HG03045 (cell line): ENCODE measurements around the gene CBY1.
A peak's percentile ranks its signal among the peaks of the same experiment; 100 is the strongest.
"Not testable (repeated sequence)": the region's sequence is repeated elsewhere in the genome, so short reads cannot be mapped to it uniquely, and the experiment has no call there.

Experiments used
- ATAC-seq: cut with Tn5 transposase; IDR thresholded peaks from one replicate; pipeline ENCODE4 v1.9.1; 2021; ENCODE audit warnings: mild to moderate bottlenecking, moderate library complexity; ENCODE audit not compliant: unreplicated experiment

CBY1 gene

DNA sequence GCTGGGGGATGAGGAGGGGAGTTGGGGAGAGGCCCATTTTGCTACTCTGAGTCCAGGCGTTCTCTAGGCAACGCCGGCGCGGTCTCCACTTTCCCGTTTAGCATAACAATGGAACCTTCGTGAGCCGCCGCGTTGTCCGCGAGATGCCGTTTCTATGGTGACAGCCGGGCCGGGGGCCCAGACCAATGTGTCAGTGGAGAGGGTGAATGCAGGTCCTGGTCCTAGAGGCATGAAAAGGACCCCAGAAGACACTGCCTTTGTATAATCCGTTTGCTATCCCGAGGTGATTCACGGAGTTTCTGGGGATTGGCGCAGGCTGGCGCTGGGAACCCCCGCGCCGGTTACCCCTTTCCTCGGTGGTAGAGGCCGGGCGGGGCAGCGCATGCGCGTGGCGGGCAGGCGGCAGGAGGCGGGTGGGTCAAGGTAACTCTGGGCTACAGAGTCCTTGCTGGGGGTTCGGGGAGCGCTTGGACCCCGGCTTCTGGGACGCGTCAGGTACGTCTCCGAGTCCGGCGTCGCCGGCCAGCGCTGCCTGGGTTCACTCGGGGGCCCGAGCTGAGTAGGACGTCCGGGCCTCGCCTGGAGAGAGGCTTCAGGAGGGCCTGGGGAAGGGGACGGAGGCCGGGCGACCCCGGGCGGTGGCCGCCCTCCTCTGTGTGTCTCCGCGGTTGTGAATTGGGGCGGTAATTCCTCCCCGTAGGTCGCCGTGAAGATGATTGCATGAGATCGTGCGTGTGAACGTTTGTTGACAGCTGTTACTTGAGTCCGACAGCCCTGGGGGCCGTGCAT, at the start of gene CBY1, which contains the start of gene FAM227A:
Gene CBY1, plus strand, starts transcription at position 383 of the 789 bp plus-strand sequence. CDS start 11,417 bp downstream, outside the sequence.
Gene FAM227A, minus strand, starts transcription at position 137 of the 789 bp plus-strand sequence. CDS start 6,224 bp downstream, outside the sequence.
- ATAC-seq = peak; percentile 71

DNA sequence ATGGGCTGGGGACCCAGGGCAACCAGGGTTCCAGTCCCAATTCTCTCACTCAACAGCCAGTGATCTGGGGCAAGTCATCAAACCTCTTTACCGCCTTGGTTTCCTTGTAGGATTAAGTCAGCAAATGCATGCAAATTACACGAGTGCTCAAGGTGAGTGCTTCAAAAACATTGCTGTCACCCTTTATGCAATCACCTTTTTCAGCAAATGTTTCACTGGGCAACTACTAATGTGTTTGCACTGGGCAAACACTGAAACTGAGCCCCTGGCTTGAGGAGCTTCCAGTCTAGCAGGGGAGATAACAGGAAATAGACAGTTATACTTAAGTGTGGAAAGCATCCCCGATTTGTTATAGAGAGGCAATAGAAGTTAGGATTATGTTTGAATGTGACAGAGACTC, 48.8 kb upstream of the CBY1 start:
- no peak for ATAC-seq

DNA sequence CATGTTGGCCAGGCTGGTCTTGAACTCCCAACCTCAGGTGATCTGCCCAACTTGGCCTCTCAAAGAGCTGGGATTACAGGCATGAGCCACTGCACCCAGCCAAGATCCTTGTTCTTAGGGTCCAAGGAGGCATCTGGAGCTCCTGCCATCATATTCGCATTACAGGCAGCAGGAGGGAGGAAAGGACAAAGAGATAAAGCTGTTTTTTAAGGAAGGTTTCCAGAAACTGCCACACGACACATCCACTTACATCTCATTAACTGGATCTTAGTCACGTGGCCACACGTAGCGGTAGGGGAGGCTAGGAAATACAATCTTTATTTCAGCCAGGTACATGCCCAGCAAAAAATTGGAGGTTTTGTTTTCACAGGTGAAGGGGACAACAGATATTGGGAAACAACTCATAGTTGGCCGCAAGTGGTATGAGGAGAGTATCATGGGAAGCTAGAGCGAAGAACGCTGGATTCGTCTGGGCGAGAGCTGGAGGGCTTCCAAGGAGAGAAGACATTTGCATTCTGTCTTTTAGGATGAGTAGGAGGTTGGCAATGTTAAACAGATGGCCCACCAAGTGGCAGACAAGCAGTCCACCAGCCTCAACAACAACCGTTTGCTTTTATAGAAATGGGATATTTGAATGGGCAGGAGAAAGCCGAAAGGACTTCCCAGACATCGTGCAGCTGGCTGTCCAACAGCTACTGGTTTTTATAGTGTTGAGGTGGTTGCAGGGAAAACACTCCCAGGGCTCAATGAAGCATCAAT, 47.3 kb upstream of the CBY1 start:
- no peak for ATAC-seq

DNA sequence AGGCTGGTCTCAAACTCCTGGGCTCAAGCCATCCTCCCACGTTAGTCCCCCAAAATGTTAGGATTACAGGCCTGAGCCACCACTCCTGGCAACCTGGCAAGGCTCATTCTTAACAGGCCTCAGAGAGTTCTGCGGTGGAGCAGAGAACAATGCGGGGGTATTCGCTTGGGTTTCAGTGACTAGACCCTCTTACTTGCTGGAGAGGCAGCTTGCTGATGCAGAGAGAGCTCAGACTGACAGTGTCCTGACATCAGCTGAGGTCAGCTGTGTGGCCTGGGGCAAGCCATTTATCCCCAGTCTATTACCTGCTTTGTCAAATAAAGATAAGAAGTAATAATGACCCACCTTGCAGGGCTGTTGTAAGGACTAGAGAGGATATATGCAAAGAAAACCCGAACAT, 46.2 kb upstream of the CBY1 start:
- ATAC-seq = no peak

DNA sequence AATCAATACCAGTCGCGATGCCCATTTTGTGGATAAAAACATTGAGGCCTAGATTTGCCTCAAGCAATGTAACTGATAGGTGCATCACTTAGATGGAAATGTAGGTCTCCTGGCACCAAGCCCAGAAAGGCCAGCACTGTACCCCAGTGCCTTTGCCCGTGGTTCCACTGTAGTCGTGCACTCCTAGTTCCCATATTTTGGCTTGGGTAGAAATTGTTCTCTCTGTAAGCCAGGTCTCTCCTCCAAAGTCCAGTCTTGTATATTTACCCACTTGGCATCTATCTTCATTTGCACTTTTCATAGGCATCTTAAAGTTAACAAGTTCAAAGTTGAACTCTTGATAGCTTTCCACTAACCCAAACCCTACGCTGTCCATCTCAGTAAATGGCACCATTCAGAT, 44.9 kb upstream of the CBY1 start:
- ATAC-seq = no peak

DNA sequence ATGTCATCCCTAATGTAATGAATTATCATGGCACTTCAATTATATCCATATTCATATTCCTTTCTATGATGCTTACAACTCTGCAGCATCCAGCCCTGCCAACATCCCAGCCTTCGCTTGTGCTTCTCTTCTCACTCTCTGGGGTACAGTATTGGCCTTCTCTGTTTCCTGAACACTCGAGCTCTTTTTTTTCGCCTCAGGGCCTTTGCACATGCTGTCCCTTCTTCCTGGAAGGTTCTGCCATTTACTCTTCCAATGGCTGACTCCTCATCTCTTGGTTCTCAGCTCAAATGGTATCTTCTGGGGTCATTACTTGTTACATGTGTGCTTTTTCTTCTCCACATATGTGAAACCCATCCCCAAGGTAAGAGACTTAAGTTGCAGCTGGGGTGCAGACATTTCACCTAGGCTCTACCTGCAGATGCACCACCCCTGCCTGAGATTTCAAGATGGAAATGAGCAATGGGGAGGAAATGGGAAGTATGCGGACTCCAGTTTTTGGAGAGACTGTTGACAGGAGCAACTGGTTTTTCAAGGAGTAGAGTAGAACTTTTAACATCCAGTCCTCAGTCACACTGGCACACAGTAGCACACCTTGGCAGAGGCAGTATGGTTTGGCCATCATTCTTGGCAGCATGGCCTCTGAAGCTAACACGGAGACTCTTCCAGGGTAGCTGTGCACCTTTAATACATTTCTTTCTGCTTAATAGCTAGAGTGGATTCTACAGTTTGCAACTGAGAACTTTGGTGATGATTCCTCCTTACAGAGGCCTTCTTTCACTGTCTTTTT, 44.0 kb upstream of the CBY1 start:
- no peak for ATAC-seq

DNA sequence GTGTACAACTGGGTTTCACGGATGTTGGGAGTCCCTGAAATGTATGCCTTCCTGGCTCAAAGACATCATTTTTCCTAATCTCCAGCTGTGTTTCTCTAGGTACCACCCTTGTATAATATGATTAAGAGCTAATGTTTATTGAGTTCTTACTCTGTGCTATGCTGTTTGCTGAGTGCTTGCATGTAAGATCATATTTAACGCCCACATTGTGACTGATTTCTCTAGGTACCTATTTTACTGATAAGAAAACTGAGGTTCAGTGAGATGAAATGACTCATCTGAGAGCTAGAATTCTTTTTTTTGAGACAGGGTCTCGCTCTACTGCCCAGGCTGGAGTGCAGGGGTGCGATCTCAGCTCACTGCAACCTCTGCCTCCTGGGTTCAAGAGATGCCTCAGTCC, 42.9 kb upstream of the CBY1 start:
- ATAC-seq = no peak

DNA sequence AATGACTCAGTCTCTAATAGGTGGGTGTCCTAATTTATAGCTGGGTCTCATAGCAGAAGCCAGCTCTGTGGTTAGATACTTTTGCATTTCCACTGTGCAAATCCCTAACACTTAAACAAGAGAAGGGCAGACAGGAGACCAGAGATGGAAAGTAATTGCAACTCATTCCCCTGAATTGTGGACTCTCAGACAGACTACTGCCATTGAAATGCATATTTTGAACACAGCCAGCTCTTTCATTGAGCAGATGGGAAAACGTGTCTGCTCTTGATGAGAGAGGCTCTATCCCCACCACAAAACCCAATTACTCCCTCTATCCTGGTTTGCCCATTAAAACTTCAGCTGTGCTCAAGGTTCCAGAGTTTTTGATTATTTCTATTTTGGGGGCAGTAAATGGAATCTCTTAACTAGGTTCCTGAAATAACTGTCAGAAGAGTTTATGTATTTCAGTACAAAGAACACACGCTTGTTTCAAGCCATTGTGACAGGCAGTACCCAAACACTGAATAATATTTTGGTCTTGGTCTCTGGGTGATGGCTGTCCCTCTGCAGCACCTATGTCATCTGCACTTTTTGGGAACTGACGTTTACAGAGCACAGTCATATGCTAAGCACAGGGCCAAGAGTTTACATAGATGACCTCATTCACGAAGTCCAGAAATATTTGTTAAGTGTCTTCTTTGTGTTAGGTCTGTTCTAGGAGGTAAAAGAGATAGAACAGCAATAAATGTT, 41.9 kb upstream of the CBY1 start:
- ATAC-seq = no peak

DNA sequence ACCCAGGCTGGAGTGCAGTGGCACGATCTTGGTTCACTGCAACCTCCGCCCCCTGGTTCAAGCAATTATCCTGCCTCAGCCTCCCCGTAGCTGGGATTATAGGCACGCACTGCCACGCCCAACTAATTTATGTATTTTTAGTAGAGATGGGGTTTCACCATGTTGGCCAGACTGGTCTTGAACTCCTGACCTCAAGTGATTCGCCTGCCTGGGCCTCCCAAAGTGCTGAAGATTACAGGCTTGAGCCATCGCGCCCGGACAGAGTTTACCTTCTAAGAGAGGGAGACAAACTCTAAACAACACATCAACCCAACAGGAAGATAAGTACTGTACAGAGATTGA, 41.4 kb upstream of the CBY1 start:
- not testable (repeated sequence) for ATAC-seq

DNA sequence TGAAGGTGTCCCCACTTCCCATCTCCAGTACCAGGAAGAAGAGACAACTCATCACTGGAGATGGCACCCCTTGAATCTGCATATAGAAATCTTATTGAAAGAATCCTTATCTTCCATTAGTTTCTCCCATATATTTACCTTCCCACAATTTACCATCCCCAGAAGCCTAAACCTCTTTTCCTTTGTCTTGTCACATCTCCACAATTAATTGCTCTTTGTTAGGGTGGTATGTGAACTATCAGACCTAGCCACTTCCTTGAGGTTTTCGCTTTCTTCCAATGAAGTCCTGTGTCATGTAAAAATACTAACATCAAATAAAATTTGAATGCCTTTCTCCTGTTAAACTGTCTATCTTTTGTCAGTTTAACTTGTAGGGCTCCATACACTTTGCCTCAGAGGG, 38.2 kb upstream of the CBY1 start:
- no peak for ATAC-seq

DNA sequence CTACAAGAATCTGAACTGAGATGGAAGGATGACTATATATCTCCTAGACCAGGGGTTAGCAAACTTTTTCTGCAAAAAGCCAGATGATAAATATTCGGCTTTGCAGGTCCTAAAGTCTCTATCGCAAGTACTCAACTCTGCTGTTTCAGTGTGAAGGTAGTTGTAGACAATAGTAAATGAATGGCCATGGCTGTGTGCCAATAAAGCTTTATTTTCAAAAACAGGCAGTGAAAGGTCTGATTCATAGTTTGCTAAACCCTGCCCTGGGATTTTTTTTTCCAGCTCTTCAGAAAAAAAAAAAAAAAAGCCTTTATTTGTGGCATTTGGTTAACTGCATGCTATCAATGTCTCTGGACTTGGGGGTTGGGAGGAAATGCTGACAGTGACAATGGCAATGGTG, 37.8 kb upstream of the CBY1 start:
- no peak for ATAC-seq

DNA sequence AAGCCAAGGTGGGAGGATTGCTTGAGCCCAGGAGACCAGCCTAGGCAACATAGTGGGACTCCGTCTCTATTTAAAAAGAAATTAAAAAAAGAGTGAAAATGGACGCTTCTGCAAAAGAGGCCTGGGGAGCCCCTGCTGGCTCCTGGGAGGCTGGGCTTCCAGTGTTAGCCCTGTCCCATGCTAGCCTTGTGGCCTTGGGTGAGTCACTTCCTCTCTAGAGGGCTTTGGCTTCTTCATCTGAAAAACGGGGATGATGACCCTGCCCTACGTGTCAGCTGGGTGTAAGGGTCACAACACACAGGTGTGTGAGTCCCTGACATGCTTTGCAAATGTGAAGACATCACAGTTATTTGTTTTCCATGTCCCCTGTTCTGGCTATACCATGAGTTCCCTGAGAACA, 33.1 kb upstream of the CBY1 start:
- ATAC-seq = no peak

DNA sequence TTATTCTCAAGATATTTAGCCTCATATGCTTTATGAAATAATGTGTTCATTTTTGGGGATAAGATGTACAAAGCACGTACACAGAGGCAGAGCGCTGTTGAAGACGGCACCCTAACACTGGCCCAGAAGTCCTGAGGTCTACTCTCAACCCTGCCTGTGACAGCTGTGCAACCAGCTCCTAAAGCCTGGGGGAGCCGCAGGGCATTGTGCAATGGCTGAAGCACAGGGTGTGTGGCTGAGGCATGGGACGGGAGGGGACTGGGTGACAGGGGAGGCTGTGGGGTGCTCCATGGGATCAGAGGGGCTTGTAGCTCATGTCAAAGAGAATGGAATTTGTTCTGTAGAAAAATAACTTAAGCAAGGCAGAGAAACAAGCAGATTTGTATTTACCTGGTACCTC, 28.0 kb upstream of the CBY1 start:
- ATAC-seq = no peak

DNA sequence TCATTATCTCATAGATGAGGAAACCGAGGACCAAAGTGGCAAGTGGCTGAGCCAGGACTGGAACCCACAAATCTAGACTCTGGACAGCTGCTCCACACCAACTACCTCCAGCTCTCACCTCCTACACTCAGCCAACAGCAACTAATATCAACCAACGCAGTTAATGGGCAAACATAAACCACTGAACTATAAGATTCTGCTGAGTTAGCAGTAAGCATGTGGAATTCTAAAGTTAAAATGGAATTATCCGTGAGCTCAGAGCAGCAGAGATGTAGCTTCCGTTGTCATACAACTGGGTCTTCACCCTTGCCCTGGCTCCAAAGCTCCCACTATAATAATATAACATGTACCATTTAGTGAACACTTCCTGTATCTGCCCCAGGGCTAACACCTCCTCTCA, 27.3 kb upstream of the CBY1 start:
- no peak for ATAC-seq

DNA sequence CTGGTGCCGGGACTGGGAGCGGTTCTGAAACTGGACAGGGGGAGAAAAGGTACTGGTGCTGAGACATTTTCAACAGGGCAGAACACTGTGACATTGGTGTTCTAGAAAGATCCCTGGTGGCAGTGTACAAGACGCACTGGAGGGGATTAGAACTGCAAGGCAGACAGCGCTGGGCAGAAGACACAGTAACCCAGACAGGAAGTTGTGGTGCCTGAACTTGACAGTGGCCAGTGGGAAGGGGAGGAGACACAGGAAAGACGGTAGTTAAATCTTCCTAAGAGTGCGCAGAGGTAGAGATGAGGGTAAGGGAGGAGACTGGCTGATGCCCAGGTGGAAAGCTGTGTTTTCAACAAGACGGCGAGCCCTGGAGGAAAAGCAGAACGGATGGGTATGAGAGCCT, 24.7 kb upstream of the CBY1 start:
- no peak for ATAC-seq

DNA sequence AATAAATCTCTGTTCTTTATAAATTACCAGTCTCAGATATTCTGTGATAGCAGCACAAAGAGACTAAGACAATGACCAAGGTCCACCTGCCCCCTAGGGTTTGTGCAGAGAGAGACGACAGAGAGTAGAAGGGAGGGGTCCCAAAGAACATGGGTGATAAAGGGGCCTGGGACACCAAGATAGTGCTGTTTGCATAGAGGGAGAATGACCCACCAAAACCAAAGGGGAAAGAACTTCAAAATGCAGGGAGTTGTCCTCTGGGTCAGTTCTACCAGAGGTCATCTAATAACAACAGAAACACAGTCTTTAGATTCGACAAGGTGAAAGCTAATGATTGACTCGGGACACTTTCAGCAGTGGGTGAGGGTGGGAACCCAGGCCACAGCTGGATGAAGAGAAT, 23.9 kb upstream of the CBY1 start:
- no peak for ATAC-seq

DNA sequence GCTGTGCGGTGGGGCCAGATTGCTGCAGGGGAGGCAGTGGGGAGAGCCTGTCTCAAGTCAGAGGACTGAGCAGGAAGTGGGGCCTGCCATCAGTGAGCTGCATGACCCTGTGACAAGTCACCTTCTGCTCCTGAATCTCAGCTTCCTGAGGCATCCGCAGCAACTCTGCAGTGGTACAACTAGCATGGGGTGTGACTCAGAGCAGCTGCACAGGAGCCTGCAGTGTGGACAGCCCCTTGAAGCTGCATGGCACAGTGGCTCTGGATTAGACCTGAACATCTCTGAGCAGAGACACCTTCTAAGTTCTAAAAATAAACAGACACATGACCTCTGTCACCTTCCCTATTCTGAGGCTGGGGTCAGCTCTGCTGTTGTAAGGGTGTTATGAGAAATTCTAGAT, 18.2 kb upstream of the CBY1 start:
- ATAC-seq = no peak

DNA sequence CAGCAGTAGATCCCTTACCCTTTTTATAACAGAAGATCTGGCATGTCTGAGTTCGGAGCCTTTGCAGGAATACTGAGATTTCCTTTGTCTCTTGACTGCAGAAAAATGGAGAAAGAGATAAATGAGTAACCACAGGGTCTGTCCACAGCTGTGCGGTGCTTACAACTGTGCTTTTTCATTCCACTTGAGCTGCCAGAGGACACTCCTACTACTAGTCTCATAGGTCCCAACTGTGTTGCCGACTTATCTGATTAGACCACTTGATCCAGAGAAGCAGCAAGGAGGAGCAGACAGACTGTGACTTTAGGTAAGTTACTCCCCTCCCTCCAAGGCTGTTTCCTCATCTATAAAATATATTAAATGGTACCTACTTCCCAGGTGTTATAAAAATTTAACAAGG, 17.7 kb upstream of the CBY1 start:
- no peak for ATAC-seq

DNA sequence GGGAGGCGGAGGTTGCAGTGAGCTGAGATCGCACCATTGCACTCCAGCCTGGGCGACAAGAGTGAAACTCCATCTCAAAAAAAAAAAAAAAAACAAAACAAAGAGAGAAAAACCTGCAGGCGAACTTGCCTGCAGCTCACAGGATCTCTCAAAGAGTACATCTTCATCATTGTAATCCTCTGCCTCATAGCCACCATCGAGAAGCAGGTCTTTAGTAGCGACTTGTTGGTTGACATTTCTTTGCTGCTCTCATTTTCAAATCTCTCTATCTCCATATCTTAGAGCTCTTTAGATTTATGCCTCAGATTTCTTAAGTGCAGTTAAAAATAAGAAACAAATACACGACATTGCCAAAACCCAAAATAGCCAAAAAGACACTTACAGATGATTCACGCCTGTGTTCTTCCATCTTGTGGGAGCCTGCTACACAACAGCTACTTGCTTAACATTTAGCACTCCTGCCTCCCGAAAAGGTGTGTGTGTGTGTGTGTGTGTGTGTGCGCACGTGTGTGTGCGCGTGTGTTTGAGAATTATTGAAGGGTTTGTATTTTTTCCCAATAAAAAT, 14.9 kb upstream of the CBY1 start:
- no peak for ATAC-seq

DNA sequence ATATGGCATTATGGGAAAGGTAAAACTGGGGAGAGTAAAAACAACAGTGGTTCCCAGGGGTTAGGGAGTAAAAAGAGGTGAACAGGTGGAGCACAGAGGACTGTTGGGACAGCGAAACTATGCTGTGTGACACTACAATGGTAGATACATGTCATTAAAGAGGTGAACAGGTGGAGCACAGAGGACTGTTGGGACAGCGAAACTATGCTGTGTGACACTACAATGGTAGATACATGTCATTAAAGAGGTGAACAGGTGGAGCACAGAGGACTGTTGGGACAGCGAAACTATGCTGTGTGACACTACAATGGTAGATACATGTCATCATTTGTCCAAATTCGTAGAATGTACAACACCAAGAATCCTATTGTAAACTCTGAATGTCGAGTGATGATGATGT, 12.2 kb upstream of the CBY1 start:
- not testable (repeated sequence) for ATAC-seq

DNA sequence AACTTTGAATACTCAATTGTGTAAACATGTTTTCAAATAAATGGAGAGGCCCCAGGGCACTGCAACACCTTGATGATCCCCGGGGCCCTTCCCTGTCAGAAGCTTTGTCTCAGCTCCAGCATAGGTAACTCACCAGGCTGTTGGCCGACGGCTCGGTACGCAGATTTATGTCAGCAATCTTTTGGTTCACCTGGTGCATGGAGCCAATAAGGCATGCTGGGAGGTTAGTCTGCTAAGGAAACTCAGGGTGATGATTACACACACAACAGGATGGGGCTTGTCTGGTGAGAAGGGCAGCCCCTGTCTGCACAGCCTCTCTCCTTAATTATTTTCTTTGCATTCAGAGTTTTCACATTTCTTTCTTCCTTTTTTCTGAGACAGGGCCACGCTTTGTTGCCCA, 11.0 kb upstream of the CBY1 start:
- no peak for ATAC-seq
